Endothelial cell of umbilical vein (primary cell): ENCODE measurements around the gene PGBD2.

Experiments used
- EZH2 ChIP-seq: IDR thresholded peaks from 2 replicates; pipeline ENCODE4 v1.6.1; 2012; ENCODE audit warnings: borderline replicate concordance, low read depth, mild to moderate bottlenecking, moderate library complexity, low read length, inconsistent platforms; ENCODE audit not compliant: severe bottlenecking
- FOS ChIP-seq: IDR thresholded peaks from 2 replicates; pipeline ENCODE4 v1.6.1; 2011; ENCODE audit warnings: mild to moderate bottlenecking, low read length, moderate library complexity, borderline replicate concordance; ENCODE audit not compliant: insufficient read depth
- GATA2 ChIP-seq: IDR thresholded peaks from 2 replicates; pipeline ENCODE4 v1.7.0; 2011; ENCODE audit warnings: low read depth, mild to moderate bottlenecking, moderate library complexity, mixed read lengths, low read length; ENCODE audit not compliant: insufficient read length, insufficient read depth
- JUN ChIP-seq: IDR thresholded peaks from 2 replicates; pipeline ENCODE4 v1.6.1; 2011; ENCODE audit warnings: borderline replicate concordance, low read depth; ENCODE audit not compliant: insufficient read length, insufficient read depth
- MYC ChIP-seq: IDR thresholded peaks from one replicate; pipeline ENCODE4 v1.6.1; 2011; ENCODE audit warnings: mild to moderate bottlenecking, low read depth, low read length
- POLR2A ChIP-seq: IDR thresholded peaks from 2 replicates; pipeline ENCODE4 v1.6.1; 2012; ENCODE audit warnings: low read depth, mild to moderate bottlenecking, control low read depth, low read length
- POLR2AphosphoS5 ChIP-seq: IDR thresholded peaks from 2 replicates; pipeline ENCODE4 v1.6.1; 2012; ENCODE audit warnings: low read depth, mild to moderate bottlenecking, control low read depth, low read length, moderate library complexity; ENCODE audit not compliant: insufficient read depth
- TF ChIP-seq, protein P1 (sequence below), 2 donors: IDR thresholded peaks; 1 replicate in 1 of 2; 2 replicates in 1 of 2; pipeline ENCODE4 v1.5.1; 2011; ENCODE audit warnings: low read length in 2 of 2, mild to moderate bottlenecking in 2 of 2, moderate library complexity in 2 of 2, control low read depth in 1 of 2, inconsistent platforms in 1 of 2, low read depth in 1 of 2; ENCODE audit not compliant: insufficient read depth in 1 of 2; ENCODE audit errors: extremely low read depth in 1 of 2
- TF ChIP-seq, protein P2 (sequence below): IDR thresholded peaks from 2 replicates; pipeline ENCODE4 v1.6.1; 2011; ENCODE audit not compliant: insufficient read depth, insufficient read length

GRCh38 chr1:248923352-248924338 is 17.6 kb downstream of the PGBD2 start:
- TF ChIP-seq POLR2A (no peak), POLR2AphosphoS5 (no peak), JUN (no peak), FOS (no peak), EZH2 (no peak), GATA2 (no peak), MYC (no peak)
- TF ChIP-seq, protein P1, sequence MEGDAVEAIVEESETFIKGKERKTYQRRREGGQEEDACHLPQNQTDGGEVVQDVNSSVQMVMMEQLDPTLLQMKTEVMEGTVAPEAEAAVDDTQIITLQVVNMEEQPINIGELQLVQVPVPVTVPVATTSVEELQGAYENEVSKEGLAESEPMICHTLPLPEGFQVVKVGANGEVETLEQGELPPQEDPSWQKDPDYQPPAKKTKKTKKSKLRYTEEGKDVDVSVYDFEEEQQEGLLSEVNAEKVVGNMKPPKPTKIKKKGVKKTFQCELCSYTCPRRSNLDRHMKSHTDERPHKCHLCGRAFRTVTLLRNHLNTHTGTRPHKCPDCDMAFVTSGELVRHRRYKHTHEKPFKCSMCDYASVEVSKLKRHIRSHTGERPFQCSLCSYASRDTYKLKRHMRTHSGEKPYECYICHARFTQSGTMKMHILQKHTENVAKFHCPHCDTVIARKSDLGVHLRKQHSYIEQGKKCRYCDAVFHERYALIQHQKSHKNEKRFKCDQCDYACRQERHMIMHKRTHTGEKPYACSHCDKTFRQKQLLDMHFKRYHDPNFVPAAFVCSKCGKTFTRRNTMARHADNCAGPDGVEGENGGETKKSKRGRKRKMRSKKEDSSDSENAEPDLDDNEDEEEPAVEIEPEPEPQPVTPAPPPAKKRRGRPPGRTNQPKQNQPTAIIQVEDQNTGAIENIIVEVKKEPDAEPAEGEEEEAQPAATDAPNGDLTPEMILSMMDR (IDR thresholded peaks at IDR 0.05; ENCODE audit: extremely low read depth in 1 of 2, insufficient read depth in 1 of 2, low read depth in 1 of 2, low read length in 2 of 2), result no peak
- TF ChIP-seq, protein P2, sequence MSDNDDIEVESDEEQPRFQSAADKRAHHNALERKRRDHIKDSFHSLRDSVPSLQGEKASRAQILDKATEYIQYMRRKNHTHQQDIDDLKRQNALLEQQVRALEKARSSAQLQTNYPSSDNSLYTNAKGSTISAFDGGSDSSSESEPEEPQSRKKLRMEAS, result no peak
